ENCODE measurements around the gene PDCD2L. TPM values are rescaled to one million over a fixed set of nuclear protein-coding genes. Genes with fewer than 3 reads are reported as not detected.
"Not testable (repeated sequence)": the region's sequence is repeated elsewhere in the genome, so short reads cannot be mapped to it uniquely, and the experiment has no call there.

Gene PDCD2L
- total RNA-seq, 1 donor from 2014 or later, result 10.8 TPM

- H3K27me3 ChIP-seq, result no peaks in the 10 kb centered on the region
- no peaks in the 10 kb centered on the region for H3K9me3 ChIP-seq
- intact Hi-C loops (cut with DNase I), result no loop called here
- DNase-seq (ENCODE audit: extremely low spot score in 2 of 2), result no peak
- no peaks in the 10 kb centered on the region for H3K4me1 ChIP-seq
- H3K27ac ChIP-seq, result no peak overlapping the region
- H3K4me3 ChIP-seq, result no peak overlapping the region
- TF ChIP-seq POLR2A (IDR thresholded peaks at IDR 0.05) (no peak), CTCF (IDR thresholded peaks at IDR 0.05) (no peak), POLR2AphosphoS5 (IDR thresholded peaks at IDR 0.05; ENCODE audit: insufficient read depth in 1 of 2, low read depth in 1 of 2) (no peak)
- peaks cover 5 to 88% of the 10 kb centered on the region in 2 donors for H3K36me3 ChIP-seq
These were observed 55.4 kb downstream of the PDCD2L start for GRCh38 chr19:34459614-34460013.

- no peaks in the 10 kb centered on the region for H3K9me3 ChIP-seq
- TF ChIP-seq POLR2AphosphoS5 (IDR thresholded peaks at IDR 0.05; ENCODE audit: insufficient read depth in 1 of 2, low read depth in 1 of 2) (no peak), CTCF (IDR thresholded peaks at IDR 0.05) (no peak), POLR2A (IDR thresholded peaks at IDR 0.05) (no peak)
- peaks cover 5 to 86% of the 10 kb centered on the region in 2 donors for H3K36me3 ChIP-seq
- intact Hi-C loops (cut with DNase I), result no loop called here
- H3K27me3 ChIP-seq, result no peaks in the 10 kb centered on the region
- peak overlapping the region; percentile 37 for H3K27ac ChIP-seq
- DNase-seq (ENCODE audit: extremely low spot score in 2 of 2), result no peak
- no peak overlapping the region for H3K4me3 ChIP-seq
- H3K4me1 ChIP-seq, result no peaks in the 10 kb centered on the region
These were observed 57.3 kb downstream of the PDCD2L start for GRCh38 chr19:34461375-34462100.

- H3K27me3 ChIP-seq; DNase-seq (ENCODE audit: extremely low spot score in 2 of 2); intact Hi-C loops (cut with DNase I); H3K4me3 ChIP-seq; H3K9me3 ChIP-seq; H3K27ac ChIP-seq; H3K4me1 ChIP-seq: not testable (repeated sequence)
- H3K36me3 ChIP-seq, result peaks cover 5 to 90% of the 10 kb centered on the region in 2 donors
These were observed 60.6 kb downstream of the PDCD2L start for GRCh38 chr19:34464785-34465184.

- intact Hi-C loops (cut with DNase I), result no loop called here
- no peaks in the 10 kb centered on the region for H3K27me3 ChIP-seq
- no peaks in the 10 kb centered on the region for H3K4me1 ChIP-seq
- no peak overlapping the region for H3K27ac ChIP-seq
- H3K4me3 ChIP-seq, result no peak overlapping the region
- H3K36me3 ChIP-seq, result peaks cover 0 to 69% of the 10 kb centered on the region in 2 donors
- no peak for DNase-seq (ENCODE audit: extremely low spot score in 2 of 2)
- no peaks in the 10 kb centered on the region for H3K9me3 ChIP-seq
- TF ChIP-seq POLR2A (IDR thresholded peaks at IDR 0.05) (no peak), CTCF (IDR thresholded peaks at IDR 0.05) (no peak), POLR2AphosphoS5 (IDR thresholded peaks at IDR 0.05; ENCODE audit: insufficient read depth in 1 of 2, low read depth in 1 of 2) (no peak)
These were observed 64.2 kb downstream of the PDCD2L start for GRCh38 chr19:34468409-34468808.

GRCh38 chr19:34469026-34469425 lies 64.8 kb downstream of the PDCD2L start:
- H3K27me3 ChIP-seq; H3K4me3 ChIP-seq; H3K4me1 ChIP-seq; DNase-seq (ENCODE audit: extremely low spot score in 2 of 2); H3K27ac ChIP-seq; H3K9me3 ChIP-seq; intact Hi-C loops (cut with DNase I): not testable (repeated sequence)
- H3K36me3 ChIP-seq, result peaks cover 0 to 63% of the 10 kb centered on the region in 2 donors

- DNase-seq (ENCODE audit: extremely low spot score in 2 of 2), result peak in 1 of 2 donors; percentile 74
- peaks cover 0 to 39% of the 10 kb centered on the region in 2 donors for H3K36me3 ChIP-seq
- H3K4me1 ChIP-seq, result peaks cover 17% of the 10 kb centered on the region
- intact Hi-C loops (cut with DNase I), result no loop called here
- H3K4me3 ChIP-seq, result no peak overlapping the region
- no peak overlapping the region for H3K27ac ChIP-seq
- H3K27me3 ChIP-seq, result no peaks in the 10 kb centered on the region
- TF ChIP-seq CTCF (IDR thresholded peaks at IDR 0.05) (no peak), POLR2A (IDR thresholded peaks at IDR 0.05) (no peak), POLR2AphosphoS5 (IDR thresholded peaks at IDR 0.05; ENCODE audit: insufficient read depth in 1 of 2, low read depth in 1 of 2) (no peak)
- H3K9me3 ChIP-seq, result no peaks in the 10 kb centered on the region
These were observed 67.9 kb downstream of the PDCD2L start for GRCh38 chr19:34471906-34472700.

Data from vagina (tissue), 2 donors.